Panc1 (cell line): Measurements from ENCODE around the gene IL1R2.

Source experiments
- CTCF ChIP-seq: fragments of 450-650 bp; IDR thresholded peaks from 2 replicates; pipeline ENCODE4 v1.5.1; 2017; ENCODE audit warnings: mild to moderate bottlenecking
- POLR2AphosphoS5 ChIP-seq: IDR thresholded peaks from 2 replicates; pipeline ENCODE4 v1.6.1; 2012; ENCODE audit warnings: mild to moderate bottlenecking, low read depth, low read length, moderate library complexity
- SIN3A ChIP-seq: IDR thresholded peaks from 2 replicates; pipeline ENCODE4 v1.6.1; 2012; ENCODE audit warnings: low read depth, mild to moderate bottlenecking, low read length, moderate library complexity, borderline replicate concordance; ENCODE audit not compliant: insufficient read depth

GRCh38 chr2:102076512-102076911 lies 84.8 kb downstream of the IL1R2 start:
- no peak for TF ChIP-seq CTCF
- no peak for TF ChIP-seq POLR2AphosphoS5
- no peak for TF ChIP-seq SIN3A
